GM12891 (cell line): ENCODE measurements around the gene SHB.

Experiments used
- POLR2A ChIP-seq: IDR thresholded peaks from 2 replicates; pipeline ENCODE4 v1.6.1; 2011; ENCODE audit warnings: low read depth, low read length, control low read depth
- POLR2AphosphoS5 ChIP-seq: IDR thresholded peaks from 2 replicates; pipeline ENCODE4 v1.6.1; 2011; ENCODE audit warnings: low read depth, low read length, control low read depth

- no peak for TF ChIP-seq POLR2A
- no peak for TF ChIP-seq POLR2AphosphoS5
Observed at GRCh38 chr9:38067859-38068681, 957 bp downstream of the SHB start.
